ENCODE data around the gene ARHGAP32. TPM values are rescaled to one million over a fixed set of nuclear protein-coding genes. Genes with fewer than 3 reads are reported as not detected.

ARHGAP32 gene
- total RNA-seq, 1 experiment from 2014 or later = 62.6 TPM

- intact Hi-C loops (cut with micrococcal nuclease) = no loop called here
- POLR2A ChIA-PET = interaction anchor here (1.2 to 1.6 kb wide), 2 partner anchors 16 to 28 kb away, joined by 3 to 8 read pairs; no protein-coding TSS in a partner anchor
- CTCF ChIA-PET = interaction anchor here (1.3 kb wide), 1 partner anchor 11 kb away, joined by 3 read pairs; no protein-coding TSS in a partner anchor
Measured at GRCh38 chr11:129040934-129041333, 151.2 kb downstream of the ARHGAP32 start.

GRCh38 chr11:129035244-129035643 lies 156.9 kb downstream of the ARHGAP32 start:
- ChIA-PET POLR2A (interaction anchor here (0.7 kb wide), 1 partner anchor 25 kb away, joined by 3 read pairs; no protein-coding TSS in a partner anchor), CTCF (interaction anchor here (1.6 kb wide), 1 partner anchor 296 kb away, joined by 5 read pairs; no protein-coding TSS in a partner anchor)
- Mint-ChIP-seq H3K27me3 (ENCODE audit: insufficient read depth, unreplicated experiment) (no peaks in the 10 kb centered on the region), H3K36me3 (ENCODE audit: insufficient read depth, unreplicated experiment) (peaks cover 16% of the 10 kb centered on the region), H3K4me1 (ENCODE audit: insufficient read depth, unreplicated experiment) (no peaks in the 10 kb centered on the region), H3K27ac (ENCODE audit: low read depth, unreplicated experiment) (no peak overlapping the region), H3K4me3 (ENCODE audit: unreplicated experiment) (no peak overlapping the region), H3K9me3 (ENCODE audit: unreplicated experiment) (no peaks in the 10 kb centered on the region)
- no TSS peak for BruUV-seq (replicated peaks)
- intact Hi-C loops (cut with micrococcal nuclease) = no loop called here
- no peak for DNase-seq (ENCODE audit: unreplicated experiment)
- TF ChIP-seq CTCF (IDR thresholded peaks at IDR 0.05; ENCODE audit: unreplicated experiment) = no peak

More at GRCh38 chr11:129040934-129041333, 151.2 kb downstream of the ARHGAP32 start:
- DNase-seq (ENCODE audit: unreplicated experiment) = no peak
- TF ChIP-seq CTCF (IDR thresholded peaks at IDR 0.05; ENCODE audit: unreplicated experiment) = no peak
- Mint-ChIP-seq H3K27me3 (ENCODE audit: insufficient read depth, unreplicated experiment) (no peaks in the 10 kb centered on the region), H3K36me3 (ENCODE audit: insufficient read depth, unreplicated experiment) (peaks cover 25% of the 10 kb centered on the region), H3K4me3 (ENCODE audit: unreplicated experiment) (no peak overlapping the region), H3K27ac (ENCODE audit: low read depth, unreplicated experiment) (no peak overlapping the region), H3K9me3 (ENCODE audit: unreplicated experiment) (no peaks in the 10 kb centered on the region), H3K4me1 (ENCODE audit: insufficient read depth, unreplicated experiment) (no peaks in the 10 kb centered on the region)
- BruUV-seq (replicated peaks) = no TSS peak

GRCh38 chr11:129034001-129034400 lies 158.1 kb downstream of the ARHGAP32 start:
- intact Hi-C loops (cut with micrococcal nuclease) = no loop called here
- POLR2A ChIA-PET = interaction anchor here (1.5 kb wide), 1 partner anchor 10 kb away, joined by 6 read pairs; no protein-coding TSS in a partner anchor
- Mint-ChIP-seq H3K4me3 (ENCODE audit: unreplicated experiment) (no peak overlapping the region), H3K36me3 (ENCODE audit: insufficient read depth, unreplicated experiment) (peaks cover 16% of the 10 kb centered on the region), H3K9me3 (ENCODE audit: unreplicated experiment) (no peaks in the 10 kb centered on the region), H3K27me3 (ENCODE audit: insufficient read depth, unreplicated experiment) (no peaks in the 10 kb centered on the region), H3K27ac (ENCODE audit: low read depth, unreplicated experiment) (no peak overlapping the region), H3K4me1 (ENCODE audit: insufficient read depth, unreplicated experiment) (no peaks in the 10 kb centered on the region)
- CTCF ChIA-PET = interaction anchor here (0.5 to 1.6 kb wide), 2 partner anchors 10 to 318 kb away, joined by 3 to 6 read pairs; no protein-coding TSS in a partner anchor
- BruUV-seq (replicated peaks) = no TSS peak
- TF ChIP-seq CTCF (IDR thresholded peaks at IDR 0.05; ENCODE audit: unreplicated experiment) = no peak
- DNase-seq (ENCODE audit: unreplicated experiment) = no peak

GRCh38 chr11:129023968-129024676 lies 168.0 kb downstream of the ARHGAP32 start:
- BruUV-seq (replicated peaks) = no TSS peak
- Mint-ChIP-seq H3K4me1 (ENCODE audit: insufficient read depth, unreplicated experiment) (peaks cover 42% of the 10 kb centered on the region), H3K27ac (ENCODE audit: low read depth, unreplicated experiment) (peak overlapping the region; percentile 85), H3K36me3 (ENCODE audit: insufficient read depth, unreplicated experiment) (peaks cover 7% of the 10 kb centered on the region), H3K4me3 (ENCODE audit: unreplicated experiment) (peak overlapping the region; percentile 67), H3K9me3 (ENCODE audit: unreplicated experiment) (no peaks in the 10 kb centered on the region), H3K27me3 (ENCODE audit: insufficient read depth, unreplicated experiment) (no peaks in the 10 kb centered on the region)
- no peak for TF ChIP-seq CTCF (IDR thresholded peaks at IDR 0.05; ENCODE audit: unreplicated experiment)
- intact Hi-C loops (cut with micrococcal nuclease) = no loop called here
- ChIA-PET POLR2A (interaction anchor here (0.6 to 2.6 kb wide), 15 partner anchors 9 to 1046 kb away, joined by 3 to 9 read pairs (median 3); partner anchors contain the start of gene APLP2), CTCF (interaction anchor here (0.6 to 1.7 kb wide), 4 partner anchors 10 to 477 kb away, joined by 3 to 6 read pairs (median 4); no protein-coding TSS in a partner anchor)
- DNase-seq (ENCODE audit: unreplicated experiment) = peak; percentile 67
